GM19372 (cell line): ENCODE measurements around the gene NCSTN.
"Not testable (repeated sequence)": the region's sequence is repeated elsewhere in the genome, so short reads cannot be mapped to it uniquely, and the experiment has no call there.

Source experiments
- ATAC-seq: cut with Tn5 transposase; IDR thresholded peaks from one replicate; pipeline ENCODE4 v1.9.1; 2021; ENCODE audit warnings: mild to moderate bottlenecking, low read depth, moderate library complexity; ENCODE audit not compliant: unreplicated experiment

NCSTN gene

GRCh38 chr1:160369087-160369486 is 25.9 kb downstream of the NCSTN start:
- no peak for ATAC-seq

- no peak for ATAC-seq
Measured at GRCh38 chr1:160370561-160371345, 27.6 kb downstream of the NCSTN start.

GRCh38 chr1:160371346-160371631 is 28.1 kb downstream of the NCSTN start:
- ATAC-seq: no peak

GRCh38 chr1:160371756-160372155 is 28.6 kb downstream of the NCSTN start:
- no peak for ATAC-seq

GRCh38 chr1:160373696-160374095 is 30.5 kb downstream of the NCSTN start:
- ATAC-seq: no peak

GRCh38 chr1:160374306-160375110 is 31.3 kb downstream of the NCSTN start:
- no peak for ATAC-seq

GRCh38 chr1:160375788-160376524 is 32.8 kb downstream of the NCSTN start:
- no peak for ATAC-seq

GRCh38 chr1:160376525-160377131 is 33.4 kb downstream of the NCSTN start:
- no peak for ATAC-seq

- ATAC-seq: no peak
Measured at GRCh38 chr1:160377585-160378206, 34.5 kb downstream of the NCSTN start.

- not testable (repeated sequence) for ATAC-seq
Measured at GRCh38 chr1:160384812-160385211, 41.6 kb downstream of the NCSTN start.

- not testable (repeated sequence) for ATAC-seq
Measured at GRCh38 chr1:160388406-160388805, 45.2 kb downstream of the NCSTN start.

- no peak for ATAC-seq
Measured at GRCh38 chr1:160394673-160395072, 51.5 kb downstream of the NCSTN start.

- no peak for ATAC-seq
Measured at GRCh38 chr1:160397651-160398050, 54.5 kb downstream of the NCSTN start.

GRCh38 chr1:160398823-160399222 is 55.6 kb downstream of the NCSTN start:
- ATAC-seq: no peak

GRCh38 chr1:160399544-160400222 is 56.5 kb downstream of the NCSTN start:
- no peak for ATAC-seq

- no peak for ATAC-seq
Measured at GRCh38 chr1:160400223-160400645, 57.1 kb downstream of the NCSTN start, which contains the start of gene VANGL2. VANGL2 (plus strand) TSS chr1:160400564; CDS start chr1:160415838, 15,274 bp downstream.

- ATAC-seq: no peak
Measured at GRCh38 chr1:160400646-160401486, 57.7 kb downstream of the NCSTN start.

GRCh38 chr1:160401487-160401805 is 58.3 kb downstream of the NCSTN start:
- no peak for ATAC-seq
